Neural progenitor cell (in vitro differentiated cells): ENCODE results near the gene ZNF230. TPM values are rescaled to one million over a fixed set of nuclear protein-coding genes. Genes with fewer than 3 reads are reported as not detected.

ENCODE experiments used
- DNase-seq: peaks from one replicate; pipeline ENCODE4 v3.0.0-alpha.2; 2016; ENCODE audit warnings: low spot score
- H2AFZ ChIP-seq: fragments of 200-600 bp; sonication (generic); replicated peaks from 2 replicates; pipeline ENCODE4 v1.6.1; 2016; ENCODE audit warnings: antibody characterized with exemption
- H3F3A ChIP-seq: fragments of 200-600 bp; sonication (generic); 2 replicates; pipeline ENCODE4 v1.6.1; 2016; ENCODE audit warnings: antibody characterized with exemption, low read depth
- H3K27ac ChIP-seq: fragments of 200-600 bp; sonication (generic); 2 replicates; pipeline ENCODE4 v1.5.1; 2016; ENCODE audit warnings: mild to moderate bottlenecking
- H3K27me3 ChIP-seq: fragments of 200-600 bp; sonication (generic); 2 replicates; pipeline ENCODE4 v1.6.1; 2016; ENCODE audit warnings: mild to moderate bottlenecking, moderate library complexity
- H3K36me3 ChIP-seq: fragments of 200-600 bp; sonication (generic); 2 replicates; pipeline ENCODE4 v1.5.1; 2016
- H3K4me1 ChIP-seq: fragments of 200-600 bp; sonication (generic); 2 replicates; pipeline ENCODE4 v1.6.1; 2016; ENCODE audit warnings: mixed run types
- H3K4me2 ChIP-seq: fragments of 200-600 bp; sonication (generic); 2 replicates; pipeline ENCODE4 v1.6.1; 2016
- H3K4me3 ChIP-seq: fragments of 200-600 bp; sonication (generic); 2 replicates; pipeline ENCODE4 v1.5.1; 2016
- H3K79me2 ChIP-seq: fragments of 200-600 bp; sonication (generic); 2 replicates; pipeline ENCODE4 v1.6.1; 2016; ENCODE audit warnings: low read depth
- H3K9ac ChIP-seq: fragments of 200-600 bp; sonication (generic); 2 replicates; pipeline ENCODE4 v1.6.1; 2016
- H3K9me3 ChIP-seq: fragments of 200-600 bp; sonication (generic); 2 replicates; pipeline ENCODE4 v1.5.1; 2016; ENCODE audit warnings: low read depth
- H4K20me1 ChIP-seq: fragments of 200-600 bp; sonication (generic); 2 replicates; pipeline ENCODE4 v1.6.1; 2016; ENCODE audit warnings: low read depth
- H3K27ac Mint-ChIP-seq: 3 replicates; pipeline ENCODE4 v1.8.0; 2021; ENCODE audit warnings: mixed read lengths
- H3K27me3 Mint-ChIP-seq: 2 replicates; pipeline ENCODE4 v1.8.0; 2022; ENCODE audit warnings: low read depth, mild to moderate bottlenecking, inconsistent platforms, moderate library complexity, mixed read lengths; ENCODE audit not compliant: insufficient read depth
- H3K36me3 Mint-ChIP-seq: 3 replicates; pipeline ENCODE4 v1.8.0; 2021; ENCODE audit warnings: mixed read lengths
- H3K4me1 Mint-ChIP-seq: 3 replicates; pipeline ENCODE4 v1.8.0; 2021; ENCODE audit warnings: mixed read lengths
- H3K4me3 Mint-ChIP-seq: 3 replicates; pipeline ENCODE4 v1.8.0; 2021; ENCODE audit warnings: mild to moderate bottlenecking, moderate library complexity, mixed read lengths
- H3K9me3 Mint-ChIP-seq: 3 replicates; pipeline ENCODE4 v1.8.0; 2020; ENCODE audit warnings: mixed read lengths
- EZH2 ChIP-seq: fragments of 200-600 bp; sonication (generic); IDR thresholded peaks from 2 replicates; pipeline ENCODE4 v1.6.1; 2017; ENCODE audit warnings: antibody characterized with exemption, mild to moderate bottlenecking, moderate library complexity
- EZH2phosphoT487 ChIP-seq: fragments of 200-600 bp; sonication (generic); IDR thresholded peaks from 2 replicates; pipeline ENCODE4 v1.6.1; 2017; ENCODE audit warnings: antibody characterized with exemption
- total RNA-seq: library from RNA; depleted of rRNA; stranded (reverse); fragments of >200 nt; gene quantifications from 2 replicates; pipeline ENCODE4 v1.2.3, GENCODE V29; 2015; ENCODE audit warnings: low replicate concordance
- TF ChIP-seq, protein P1 (sequence below): fragments of 200-600 bp; sonication (generic); IDR thresholded peaks from 2 replicates; pipeline ENCODE4 v1.5.1; 2017; ENCODE audit warnings: antibody characterized with exemption, mild to moderate bottlenecking

ZNF230 gene
- total RNA-seq, 1 donor from 2014 or later, result 4.7 TPM

GRCh38 chr19:44050740-44051649, 48.2 kb downstream of the ZNF230 start:
- H3K9ac ChIP-seq, result no peak overlapping the region
- no peak overlapping the region for H3K27ac Mint-ChIP-seq
- DNase-seq, result no peak

DNA sequence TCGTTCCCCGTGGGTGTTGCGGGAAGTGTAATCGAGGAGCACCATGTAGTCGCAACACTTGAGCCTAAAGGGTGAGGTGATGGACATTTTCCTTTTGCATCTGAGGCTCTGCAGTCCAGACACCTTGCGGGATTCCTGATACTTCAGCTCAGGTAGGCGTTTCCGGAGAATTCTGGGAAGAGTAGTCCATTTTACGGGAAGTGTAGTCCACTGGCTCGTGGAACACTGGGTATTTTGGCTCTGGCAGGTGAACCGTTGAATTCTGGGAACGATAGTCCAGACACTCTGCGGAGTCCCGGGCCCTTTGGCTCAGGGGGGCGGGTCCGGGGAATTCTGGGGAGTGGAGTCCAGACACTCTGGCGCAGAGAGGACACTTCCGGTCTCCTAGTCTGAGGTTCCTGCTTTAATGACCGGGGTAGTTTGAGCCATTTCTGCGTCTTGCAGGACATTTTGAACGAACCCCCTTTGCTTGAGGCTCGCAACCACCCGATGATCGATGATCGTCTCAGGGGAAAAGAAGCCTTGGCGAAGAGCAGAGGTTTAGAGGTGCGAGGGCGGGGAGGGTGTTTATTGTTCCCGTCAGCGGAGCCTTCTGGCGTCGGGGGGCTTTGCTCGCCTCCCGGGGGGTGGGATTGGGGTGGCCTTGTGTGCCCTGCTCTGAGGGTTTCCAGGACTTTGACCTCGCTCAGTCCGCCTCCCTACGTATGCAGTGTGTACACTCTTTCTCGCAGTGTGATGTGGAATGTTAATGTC, 49.1 kb downstream of the ZNF230 start, which contains the start of gene ZNF223:
Gene ZNF223, plus strand, starts transcription at position 387 of the 753 bp plus-strand sequence. CDS start 3,141 bp downstream, outside the sequence.
- H3K4me1 Mint-ChIP-seq, result peaks cover 12% of the 10 kb centered on the region
- peaks cover 16% of the 10 kb centered on the region for H3K36me3 Mint-ChIP-seq
- no peaks in the 10 kb centered on the region for H4K20me1 ChIP-seq
- H3K27ac Mint-ChIP-seq, result peak within 1 kb of the TSS; percentile 93
- peaks cover 4% of the 10 kb centered on the region for H3K36me3 ChIP-seq
- H2AFZ ChIP-seq, result peak within 1 kb of the TSS; percentile 99
- TF ChIP-seq, protein P1, sequence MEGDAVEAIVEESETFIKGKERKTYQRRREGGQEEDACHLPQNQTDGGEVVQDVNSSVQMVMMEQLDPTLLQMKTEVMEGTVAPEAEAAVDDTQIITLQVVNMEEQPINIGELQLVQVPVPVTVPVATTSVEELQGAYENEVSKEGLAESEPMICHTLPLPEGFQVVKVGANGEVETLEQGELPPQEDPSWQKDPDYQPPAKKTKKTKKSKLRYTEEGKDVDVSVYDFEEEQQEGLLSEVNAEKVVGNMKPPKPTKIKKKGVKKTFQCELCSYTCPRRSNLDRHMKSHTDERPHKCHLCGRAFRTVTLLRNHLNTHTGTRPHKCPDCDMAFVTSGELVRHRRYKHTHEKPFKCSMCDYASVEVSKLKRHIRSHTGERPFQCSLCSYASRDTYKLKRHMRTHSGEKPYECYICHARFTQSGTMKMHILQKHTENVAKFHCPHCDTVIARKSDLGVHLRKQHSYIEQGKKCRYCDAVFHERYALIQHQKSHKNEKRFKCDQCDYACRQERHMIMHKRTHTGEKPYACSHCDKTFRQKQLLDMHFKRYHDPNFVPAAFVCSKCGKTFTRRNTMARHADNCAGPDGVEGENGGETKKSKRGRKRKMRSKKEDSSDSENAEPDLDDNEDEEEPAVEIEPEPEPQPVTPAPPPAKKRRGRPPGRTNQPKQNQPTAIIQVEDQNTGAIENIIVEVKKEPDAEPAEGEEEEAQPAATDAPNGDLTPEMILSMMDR, result no peak
- TF ChIP-seq EZH2 (no peak), EZH2phosphoT487 (no peak)
- H3K4me3 ChIP-seq, result peak within 1 kb of the TSS; percentile 84
- peak; percentile 94 for DNase-seq
- no peaks in the 10 kb centered on the region for H3K9me3 ChIP-seq
- H3K27me3 Mint-ChIP-seq, result peaks cover 6% of the 10 kb centered on the region
- H3K9ac ChIP-seq, result peak within 1 kb of the TSS; percentile 76
- peaks cover 6% of the 10 kb centered on the region for H3K4me1 ChIP-seq
- H3K9me3 Mint-ChIP-seq, result no peaks in the 10 kb centered on the region
- peak within 1 kb of the TSS; percentile 84 for H3K4me2 ChIP-seq
- H3K27me3 ChIP-seq, result peaks cover 28% of the 10 kb centered on the region
- no peaks in the 10 kb centered on the region for H3F3A ChIP-seq
- peak within 1 kb of the TSS; percentile 99 for H3K4me3 Mint-ChIP-seq
- no peak within 1 kb of the TSS for H3K27ac ChIP-seq
- peaks cover 28% of the 10 kb centered on the region for H3K79me2 ChIP-seq

More at GRCh38 chr19:44050740-44051649, 48.2 kb downstream of the ZNF230 start:
- H3K4me3 ChIP-seq, result peak overlapping the region; percentile 84
- peaks cover 4% of the 10 kb centered on the region for H3K36me3 ChIP-seq
- H3K9me3 Mint-ChIP-seq, result no peaks in the 10 kb centered on the region
- H3K4me1 ChIP-seq, result peaks cover 6% of the 10 kb centered on the region
- H3K36me3 Mint-ChIP-seq, result peaks cover 15% of the 10 kb centered on the region
- H3K27me3 Mint-ChIP-seq, result peaks cover 6% of the 10 kb centered on the region
- H4K20me1 ChIP-seq, result no peaks in the 10 kb centered on the region
- peak overlapping the region; percentile 99 for H3K4me3 Mint-ChIP-seq
- H3F3A ChIP-seq, result no peaks in the 10 kb centered on the region
- peaks cover 28% of the 10 kb centered on the region for H3K27me3 ChIP-seq
- peak overlapping the region; percentile 84 for H3K4me2 ChIP-seq
- no peak overlapping the region for H3K27ac ChIP-seq
- TF ChIP-seq, protein P1, result no peak
- TF ChIP-seq EZH2 (no peak), EZH2phosphoT487 (no peak)
- H3K9me3 ChIP-seq, result no peaks in the 10 kb centered on the region
- H3K79me2 ChIP-seq, result peaks cover 28% of the 10 kb centered on the region
- peaks cover 12% of the 10 kb centered on the region for H3K4me1 Mint-ChIP-seq
- H2AFZ ChIP-seq, result peak overlapping the region; percentile 99

GRCh38 chr19:44055870-44056269, 53.1 kb downstream of the ZNF230 start:
- peaks cover 10% of the 10 kb centered on the region for H3K27me3 Mint-ChIP-seq

More at GRCh38 chr19:44055870-44056269, 53.1 kb downstream of the ZNF230 start:
- TF ChIP-seq EZH2, result no peak
- TF ChIP-seq, protein P1, result no peak
- TF ChIP-seq EZH2phosphoT487, result no peak
- peaks cover 6% of the 10 kb centered on the region for H3K4me1 ChIP-seq
- Mint-ChIP-seq H3K27ac (no peak overlapping the region), H3K9me3 (no peaks in the 10 kb centered on the region), H3K36me3 (peaks cover 38% of the 10 kb centered on the region), H3K4me3 (no peak overlapping the region), H3K4me1 (peaks cover 12% of the 10 kb centered on the region)
- H3F3A ChIP-seq, result no peaks in the 10 kb centered on the region
- no peaks in the 10 kb centered on the region for H4K20me1 ChIP-seq
- H3K4me3 ChIP-seq, result no peak overlapping the region
- H3K79me2 ChIP-seq, result peaks cover 28% of the 10 kb centered on the region
- no peak overlapping the region for H3K4me2 ChIP-seq
- no peak for DNase-seq
- H3K9me3 ChIP-seq, result no peaks in the 10 kb centered on the region
- H3K27ac ChIP-seq, result no peak overlapping the region
- H3K36me3 ChIP-seq, result peaks cover 4% of the 10 kb centered on the region
- H2AFZ ChIP-seq, result no peak overlapping the region
- H3K27me3 ChIP-seq, result no peaks in the 10 kb centered on the region
- H3K9ac ChIP-seq, result no peak overlapping the region
